ENCODE results near the gene ITM2C. TPM values are rescaled to one million over a fixed set of nuclear protein-coding genes. Genes with fewer than 3 reads are reported as not detected.

ITM2C gene
- total RNA-seq, 1 donor from 2014 or later: 25.3 TPM

DNA sequence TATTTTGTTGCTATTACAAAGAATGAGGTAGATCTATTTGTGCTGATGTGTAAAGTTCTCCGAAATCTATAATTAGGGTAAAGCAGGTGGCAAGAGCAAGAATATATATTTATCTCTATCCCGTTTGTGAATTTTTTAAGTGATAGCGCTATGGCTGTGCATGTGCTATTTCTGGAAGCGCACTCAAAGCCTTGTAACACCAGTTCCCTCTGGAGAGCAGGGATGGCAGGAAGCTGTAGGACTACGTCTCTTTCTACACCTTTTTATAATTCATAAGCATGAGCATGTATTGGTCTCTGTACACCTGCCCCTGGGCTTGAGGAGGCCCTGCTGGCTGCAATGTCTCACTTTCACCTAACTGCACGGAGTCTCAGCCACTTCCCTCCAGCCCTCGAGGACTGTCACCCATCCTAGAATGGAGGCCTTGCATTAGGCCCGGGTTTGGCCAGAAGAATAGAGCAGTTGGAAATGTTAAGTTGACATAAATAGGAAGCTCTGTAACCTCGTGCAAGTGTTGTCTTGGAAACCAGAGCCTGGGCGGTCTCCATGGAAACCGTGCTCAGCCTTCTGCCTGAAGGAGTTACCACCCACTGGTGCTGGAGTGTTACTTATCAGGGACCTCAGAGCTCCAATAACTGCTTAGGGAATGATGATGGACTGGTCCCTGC, 20.9 kb downstream of the ITM2C start:
- ATAC-seq (ENCODE audit: poor library complexity): peak; percentile 34
- DNase-seq: peak; percentile 46
- intact Hi-C loops (cut with DNase I): no loop called here

DNA sequence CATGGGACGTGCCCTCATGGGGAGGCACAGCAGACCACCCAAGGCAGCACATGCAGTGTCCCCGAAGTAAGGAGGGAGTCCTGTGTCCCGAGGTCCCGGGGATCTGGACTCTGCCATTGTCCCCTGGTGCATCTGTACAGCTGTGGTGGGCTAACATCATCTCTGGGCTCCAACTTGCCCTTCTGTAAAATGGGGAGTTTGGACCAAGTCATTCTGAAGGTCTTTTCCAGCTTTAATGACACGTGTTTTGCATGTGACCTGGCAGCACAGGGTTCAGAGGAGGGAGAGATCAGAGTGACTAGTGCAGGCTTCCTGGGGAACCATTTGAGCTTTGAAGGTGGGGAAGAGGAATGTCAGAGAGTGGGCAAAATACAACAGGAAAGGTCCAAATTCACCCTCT, 21.5 kb downstream of the ITM2C start:
- ATAC-seq (ENCODE audit: poor library complexity) (no peak), DNase-seq (peak; percentile 2)
- intact Hi-C loops (cut with DNase I): no loop called here

DNA sequence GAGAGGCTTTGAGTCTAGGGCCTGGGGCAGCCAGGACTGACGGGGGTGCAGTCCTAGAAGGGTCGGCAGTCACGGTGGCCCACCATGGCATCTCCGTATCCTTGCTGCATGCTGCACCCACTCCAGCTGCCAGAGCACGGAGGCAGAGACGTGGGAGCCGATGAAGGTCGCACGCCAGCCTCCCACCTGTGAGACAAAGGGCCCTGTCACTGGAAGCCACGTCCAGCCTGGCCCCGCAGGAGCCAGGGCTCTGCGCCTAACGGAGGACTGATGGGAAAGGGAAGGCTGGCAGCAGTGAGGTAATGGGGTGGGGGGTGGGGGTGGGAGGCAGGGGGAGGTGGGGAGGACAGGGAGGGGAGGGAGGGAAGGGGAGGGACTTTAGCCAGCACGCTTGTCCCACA, 21.9 kb downstream of the ITM2C start:
- peak; percentile 30 for DNase-seq
- no peak for ATAC-seq (ENCODE audit: poor library complexity)
- intact Hi-C loops (cut with DNase I): no loop called here

DNA sequence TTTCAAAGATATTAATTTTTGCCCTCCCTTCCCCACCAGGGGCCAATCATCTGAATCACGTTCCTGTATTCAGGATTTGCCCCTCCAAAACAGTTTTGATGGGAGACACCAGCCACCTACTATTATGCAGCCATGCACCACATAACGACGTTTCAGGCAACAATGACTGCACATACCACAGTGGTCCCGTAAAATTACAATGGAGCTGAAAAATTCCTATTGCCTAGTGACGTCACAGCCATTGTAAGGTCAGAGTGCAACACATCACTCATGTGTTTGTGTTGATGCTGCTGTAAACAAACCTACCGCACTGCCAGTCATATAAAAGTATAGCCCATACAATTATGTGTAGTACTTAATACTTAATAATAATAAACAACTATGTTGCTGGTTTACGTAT, 22.6 kb downstream of the ITM2C start:
- ATAC-seq (ENCODE audit: poor library complexity): no peak
- intact Hi-C loops (cut with DNase I): no loop called here
- no peak for DNase-seq

DNA sequence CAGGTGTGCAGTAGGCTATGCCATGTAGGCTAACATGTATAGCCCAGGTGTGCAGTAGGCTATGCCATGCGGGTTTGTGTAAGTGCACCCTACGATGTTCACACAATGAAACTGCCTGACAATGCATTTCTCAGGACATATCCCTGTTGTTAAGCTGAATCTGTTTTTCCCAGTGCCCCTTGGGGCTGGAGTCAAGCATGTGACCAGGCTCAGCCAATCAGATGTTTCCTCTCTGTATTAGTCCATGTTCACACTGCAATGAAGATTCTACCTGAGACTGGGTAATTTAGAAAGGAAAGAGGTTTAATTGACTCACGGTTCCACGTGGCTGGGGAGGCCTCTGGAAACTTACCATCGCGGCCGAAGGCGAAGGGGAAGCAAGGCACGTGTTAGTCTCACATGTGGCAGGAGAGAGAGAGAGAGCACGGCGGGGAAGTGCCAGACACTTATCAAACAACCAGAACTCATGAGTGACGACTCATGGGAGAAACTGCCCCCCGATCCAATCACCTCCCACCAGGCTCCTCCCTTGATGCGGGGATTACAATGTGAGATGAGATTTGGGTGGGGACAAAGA, 24.2 kb downstream of the ITM2C start:
- ATAC-seq (ENCODE audit: poor library complexity) (no peak), DNase-seq (peak; percentile 20)
- intact Hi-C loops (cut with DNase I): no loop called here

DNA sequence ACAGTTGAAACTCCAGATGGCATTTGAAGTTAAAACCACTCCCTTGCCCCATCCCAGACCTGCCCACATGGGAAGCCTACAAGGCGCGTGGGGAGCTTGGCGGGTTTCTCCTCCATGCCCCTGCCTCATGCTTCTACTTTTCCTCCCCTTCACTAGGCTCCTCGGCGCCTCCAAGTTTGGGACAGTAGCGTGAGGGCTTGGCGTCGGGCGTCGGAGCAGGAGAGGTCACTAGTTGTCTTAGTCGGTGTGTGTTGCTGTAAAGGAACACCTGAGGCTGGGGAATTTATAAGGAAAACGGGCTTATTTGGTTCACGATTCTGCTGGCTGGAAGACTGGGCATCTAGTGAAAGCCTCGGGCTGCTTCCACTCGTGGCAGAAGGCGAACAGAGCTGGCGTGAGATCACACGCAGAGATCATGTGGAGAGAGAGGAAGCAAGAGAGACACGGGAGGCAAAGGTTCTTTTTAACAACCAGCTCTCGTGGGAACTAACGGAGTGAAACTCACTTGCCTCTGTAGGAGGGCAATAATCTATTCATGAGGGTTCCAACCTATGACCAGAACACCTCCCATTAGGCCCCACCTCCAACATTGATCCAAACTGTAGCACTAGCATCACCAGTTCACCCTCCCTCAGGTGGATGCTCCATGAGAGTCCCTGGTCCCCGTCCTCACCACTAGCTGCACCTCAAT, 25.3 kb downstream of the ITM2C start:
- DNase-seq: peak; percentile 8
- no peak for ATAC-seq (ENCODE audit: poor library complexity)
- intact Hi-C loops (cut with DNase I): no loop called here

DNA sequence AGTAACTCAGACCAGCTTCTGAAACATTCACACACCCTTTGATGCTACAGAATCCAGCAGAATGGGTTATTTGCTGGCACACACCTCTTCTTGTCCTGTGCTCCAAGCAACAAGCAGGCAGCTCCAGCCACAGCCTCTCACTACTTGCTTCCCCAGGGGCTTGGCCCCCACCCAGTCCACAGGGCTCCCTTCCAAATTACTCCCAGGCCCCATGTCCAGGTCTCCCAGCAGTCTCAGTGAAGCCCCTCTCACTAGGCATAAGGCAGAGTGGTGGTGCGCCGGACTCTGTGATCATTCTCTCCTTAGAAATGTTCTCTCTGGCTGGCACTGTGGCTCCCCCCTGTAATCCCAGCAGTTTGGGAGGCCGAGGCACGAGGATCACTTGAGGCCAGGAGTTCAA, 25.9 kb downstream of the ITM2C start:
- intact Hi-C loops (cut with DNase I): no loop called here
- DNase-seq: peak; percentile 14
- no peak for ATAC-seq (ENCODE audit: poor library complexity)

DNA sequence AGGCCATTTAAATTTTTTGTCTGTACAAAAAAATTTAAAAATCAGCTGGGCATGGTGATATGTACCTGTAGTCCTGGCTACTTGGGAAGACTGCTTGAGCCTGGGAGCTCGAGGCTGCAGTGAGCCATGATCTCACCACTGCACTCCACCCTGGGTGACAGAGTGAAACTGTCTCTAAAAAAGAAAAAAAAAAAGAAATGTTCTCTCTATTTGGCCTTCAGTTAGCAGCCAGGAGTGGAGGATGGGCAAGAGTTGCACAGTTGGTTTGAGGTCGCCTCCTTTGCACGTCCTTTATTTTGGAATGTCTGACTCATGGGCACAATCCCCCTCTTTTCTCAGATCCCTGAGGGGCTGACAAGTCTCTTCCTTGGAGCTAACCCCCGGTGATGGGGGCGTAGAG, 26.3 kb downstream of the ITM2C start:
- DNase-seq (peak; percentile 0), ATAC-seq (ENCODE audit: poor library complexity) (no peak)
- intact Hi-C loops (cut with DNase I): no loop called here

DNA sequence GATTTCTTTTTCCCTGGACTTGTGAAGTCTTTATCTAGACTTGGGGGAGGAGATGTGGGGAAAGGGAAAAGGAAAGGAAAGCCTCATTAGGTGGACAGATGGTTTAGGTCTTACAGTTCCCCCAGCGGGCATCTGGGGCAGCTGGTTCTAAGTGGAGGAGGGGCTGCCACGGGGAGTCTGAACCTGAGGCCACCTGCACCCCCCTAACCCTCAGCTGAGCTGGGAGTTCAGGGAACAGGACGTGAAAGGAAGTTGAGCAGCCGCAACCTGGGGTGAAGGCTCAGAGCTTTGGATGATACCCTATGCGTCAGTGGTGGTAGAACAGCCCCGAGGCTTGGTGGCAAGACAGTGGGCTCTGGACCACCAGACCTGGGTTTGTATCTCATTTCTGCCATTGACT, 26.8 kb downstream of the ITM2C start:
- DNase-seq (peak; percentile 13), ATAC-seq (ENCODE audit: poor library complexity) (no peak)
- intact Hi-C loops (cut with DNase I): no loop called here

DNA sequence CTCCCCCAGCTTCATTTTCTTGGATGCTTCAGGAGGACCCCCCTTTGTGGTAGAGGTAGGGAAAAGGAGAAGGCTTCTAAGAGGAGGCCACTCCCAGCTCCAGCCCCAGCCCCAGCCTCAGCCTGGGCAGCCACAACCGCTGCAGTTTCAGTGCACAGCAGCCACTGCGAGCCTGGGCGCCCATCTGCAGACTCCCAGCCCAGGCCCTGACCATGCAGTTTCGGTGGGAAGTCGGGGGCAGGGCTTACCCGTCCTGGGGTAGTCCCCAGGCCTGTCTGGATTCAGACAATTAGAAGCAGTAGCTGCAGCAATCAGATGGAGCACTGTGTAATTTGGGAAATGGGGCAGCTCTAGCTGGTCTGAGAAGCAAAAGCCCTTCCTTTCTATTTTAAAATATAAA, 28.6 kb downstream of the ITM2C start:
- intact Hi-C loops (cut with DNase I): no loop called here
- no peak for ATAC-seq (ENCODE audit: poor library complexity)
- no peak for DNase-seq

DNA sequence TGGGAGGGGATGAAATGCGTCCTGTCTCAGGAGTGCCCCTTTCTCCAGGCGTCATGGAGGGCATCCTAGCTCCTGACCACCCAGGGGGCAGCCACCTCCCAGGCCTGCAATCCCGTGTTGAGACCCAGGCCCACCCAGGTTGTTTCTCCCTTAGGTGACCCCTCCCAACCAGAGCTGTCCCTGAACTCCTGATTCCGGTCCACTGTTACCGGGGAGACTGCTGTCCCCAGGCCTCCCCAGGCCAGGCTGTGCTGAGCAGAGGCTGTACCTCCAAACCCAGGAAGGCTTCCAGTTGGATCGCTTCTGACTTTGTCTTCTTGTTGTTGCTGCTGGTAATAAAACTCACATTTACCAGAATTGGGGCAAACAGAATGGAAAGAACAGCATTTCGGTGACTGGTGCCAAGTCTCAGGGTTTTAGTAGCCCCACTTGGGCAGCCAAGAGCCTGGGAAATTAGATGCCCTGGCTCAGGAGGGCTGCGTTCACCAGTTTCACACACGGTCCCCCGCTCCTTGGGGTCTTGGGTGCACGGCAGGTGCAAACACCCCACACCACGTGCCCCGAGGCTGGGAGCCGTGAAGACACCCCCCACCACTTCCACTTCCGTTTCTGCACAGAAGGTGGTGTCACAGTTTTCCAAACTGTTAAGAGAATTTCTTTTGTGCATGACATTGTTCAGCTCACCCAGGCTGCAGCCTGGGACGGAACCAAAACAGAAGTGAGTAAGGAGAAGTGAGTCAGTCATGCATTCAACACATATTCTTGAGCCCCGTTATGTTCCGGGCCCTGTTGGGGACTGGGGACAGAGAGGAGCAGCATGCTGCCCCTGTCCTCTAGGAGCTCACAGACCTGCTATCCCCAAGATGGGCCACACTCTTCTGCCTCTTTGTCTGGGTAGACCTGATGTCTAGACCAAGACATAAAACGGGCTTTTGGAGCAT, 29.4 kb downstream of the ITM2C start:
- ATAC-seq (ENCODE audit: poor library complexity): no peak
- DNase-seq: no peak
- intact Hi-C loops (cut with DNase I): no loop called here

DNA sequence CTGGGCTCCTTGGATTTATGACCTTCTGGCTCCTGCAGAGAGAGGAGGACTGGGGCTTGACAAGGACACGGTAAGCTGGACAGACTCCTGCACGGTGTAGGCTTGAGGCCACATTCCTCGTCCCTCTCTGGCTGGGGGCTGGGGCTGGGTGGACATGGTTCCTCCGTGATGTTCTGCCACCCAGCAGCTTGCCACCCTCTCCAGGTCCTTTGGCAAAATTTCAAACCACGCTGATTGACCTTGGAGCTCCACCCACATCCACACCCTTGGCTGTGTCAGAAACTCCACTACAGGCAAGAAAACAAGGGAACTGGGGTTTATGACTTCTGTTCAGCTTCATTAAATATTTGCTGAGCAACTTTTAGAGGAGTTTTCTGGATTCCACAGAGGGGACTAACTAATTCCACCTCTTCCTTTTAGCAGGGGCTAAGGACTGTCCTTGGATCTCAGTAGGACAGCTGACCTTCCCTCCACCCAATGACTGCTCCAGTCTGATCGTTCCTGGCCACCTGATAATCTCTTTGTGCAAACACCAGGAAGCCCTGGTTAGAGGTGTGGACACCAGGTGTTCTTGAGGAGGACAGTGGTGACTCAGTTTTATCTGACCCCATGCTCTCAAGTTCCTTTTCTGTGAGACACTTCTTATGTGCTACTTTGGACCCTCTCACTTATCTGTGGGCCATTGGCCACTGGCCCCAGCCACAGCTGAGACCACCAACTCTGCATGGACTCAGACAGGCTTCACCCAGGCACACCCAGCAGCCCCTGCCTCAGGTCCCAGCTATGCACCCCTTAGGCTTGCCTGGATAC, 31.0 kb downstream of the ITM2C start:
- intact Hi-C loops (cut with DNase I): no loop called here
- peak; percentile 15 for ATAC-seq (ENCODE audit: poor library complexity)
- no peak for DNase-seq

DNA sequence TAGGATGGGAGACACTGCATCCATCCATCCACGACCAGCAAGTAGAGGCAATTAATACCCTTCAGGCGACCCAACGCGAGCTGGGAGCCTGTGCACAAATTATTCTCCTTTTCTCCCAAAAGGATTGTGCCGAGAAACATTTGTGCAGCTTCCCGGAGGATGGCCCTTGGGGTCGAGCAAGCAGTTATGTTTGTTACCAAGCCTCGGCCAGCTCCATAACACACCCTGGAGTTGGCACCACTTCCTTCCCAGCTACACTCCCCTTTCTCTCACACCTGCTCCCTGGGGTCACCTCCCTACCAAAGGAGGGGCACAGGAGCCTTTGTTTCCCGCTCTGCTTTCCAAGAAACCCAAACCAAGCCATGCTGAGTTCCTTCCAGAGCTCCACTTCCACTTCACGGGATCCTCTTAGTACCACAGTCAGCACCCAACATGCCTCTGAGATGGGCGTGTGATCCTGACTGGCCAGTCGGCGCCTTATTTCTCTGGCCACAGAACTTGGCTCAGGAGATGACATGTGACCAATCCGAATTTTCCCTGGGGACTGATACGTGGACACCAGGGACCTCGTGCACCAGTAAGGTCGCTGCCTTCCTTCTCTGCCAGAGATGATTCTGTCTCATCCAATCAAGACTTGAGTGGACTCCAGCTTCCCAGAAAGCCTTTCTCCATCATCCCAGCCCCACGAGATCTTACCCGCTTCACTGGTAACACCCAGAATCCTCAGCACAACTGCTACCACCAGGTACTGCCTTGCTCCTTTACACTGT, 31.8 kb downstream of the ITM2C start:
- intact Hi-C loops (cut with DNase I): no loop called here
- ATAC-seq (ENCODE audit: poor library complexity) (no peak), DNase-seq (no peak)

DNA sequence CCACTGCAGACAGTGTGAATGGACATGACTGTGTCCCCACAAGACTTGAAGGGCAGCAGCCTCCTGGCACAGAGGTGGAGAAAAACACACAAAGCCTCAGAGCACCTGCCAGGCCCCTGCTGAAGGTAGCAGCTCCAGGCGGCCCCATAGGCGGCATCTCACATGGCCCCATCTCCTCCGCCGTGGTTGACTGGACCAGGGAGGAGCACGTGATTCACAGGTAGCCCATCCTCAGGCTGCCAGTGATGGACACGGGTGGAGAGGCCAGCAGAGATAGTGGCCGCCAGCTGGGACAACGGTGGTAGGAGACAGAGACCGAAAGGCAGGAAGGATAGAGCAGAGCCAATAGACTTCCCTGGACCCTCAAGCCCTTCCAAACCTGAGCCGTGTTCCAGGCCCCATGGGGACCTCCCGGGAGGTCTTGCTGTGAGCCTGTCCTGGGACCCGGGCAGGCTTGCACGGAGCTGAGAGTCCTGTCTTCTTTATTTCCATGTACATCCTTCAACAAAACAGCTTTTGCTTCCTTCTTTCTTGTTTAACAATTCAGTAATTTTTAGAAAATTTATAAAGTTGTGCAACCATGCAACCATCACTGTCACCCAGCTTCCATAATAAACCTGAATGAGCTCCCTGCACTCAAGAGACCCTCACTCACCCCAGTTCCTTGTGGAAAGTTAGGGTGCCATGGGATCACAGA, 33.4 kb downstream of the ITM2C start:
- ATAC-seq (ENCODE audit: poor library complexity): no peak
- no peak for DNase-seq
- intact Hi-C loops (cut with DNase I): no loop called here

DNA sequence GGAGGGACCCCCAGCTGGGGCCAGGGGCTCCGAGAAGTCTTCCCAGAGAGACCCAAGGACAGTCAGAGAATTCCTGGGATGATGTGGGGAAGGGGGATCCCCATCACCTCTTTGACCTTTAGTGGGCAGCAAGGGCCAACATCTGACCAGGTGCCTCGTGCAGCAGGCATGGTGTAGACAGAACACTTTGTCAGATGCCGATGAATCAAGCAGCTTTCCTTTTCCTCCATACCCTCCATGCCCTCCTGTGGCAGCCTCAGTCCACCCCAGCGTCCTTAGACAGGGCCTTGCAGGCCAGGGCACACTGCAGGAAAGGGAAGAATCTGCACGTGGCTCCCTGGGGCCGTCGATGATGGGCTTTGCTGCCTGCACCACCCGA, 34.0 kb downstream of the ITM2C start:
- intact Hi-C loops (cut with DNase I): no loop called here
- ATAC-seq (ENCODE audit: poor library complexity): no peak
- DNase-seq: no peak

DNA sequence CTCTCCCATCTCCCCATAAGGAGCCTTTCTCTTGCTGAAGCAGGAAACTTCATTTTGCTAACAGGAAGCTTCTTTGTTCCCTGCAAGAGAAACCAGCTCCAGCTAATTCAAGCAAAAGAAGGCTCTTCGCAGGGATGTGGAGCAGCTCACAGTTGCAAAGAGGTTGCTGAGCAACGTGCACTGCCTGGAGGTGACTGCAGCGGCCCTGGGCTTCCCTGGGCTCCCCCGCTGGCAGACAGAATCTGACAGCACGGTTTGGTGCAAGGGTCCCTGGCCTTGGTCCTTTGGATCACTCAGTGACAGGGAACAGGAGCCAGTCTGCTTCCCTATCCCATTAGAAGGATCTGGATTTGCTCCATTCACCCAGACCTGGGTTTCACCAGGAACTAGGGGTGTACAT, 34.5 kb downstream of the ITM2C start:
- intact Hi-C loops (cut with DNase I): no loop called here
- no peak for ATAC-seq (ENCODE audit: poor library complexity)
- DNase-seq: no peak

DNA sequence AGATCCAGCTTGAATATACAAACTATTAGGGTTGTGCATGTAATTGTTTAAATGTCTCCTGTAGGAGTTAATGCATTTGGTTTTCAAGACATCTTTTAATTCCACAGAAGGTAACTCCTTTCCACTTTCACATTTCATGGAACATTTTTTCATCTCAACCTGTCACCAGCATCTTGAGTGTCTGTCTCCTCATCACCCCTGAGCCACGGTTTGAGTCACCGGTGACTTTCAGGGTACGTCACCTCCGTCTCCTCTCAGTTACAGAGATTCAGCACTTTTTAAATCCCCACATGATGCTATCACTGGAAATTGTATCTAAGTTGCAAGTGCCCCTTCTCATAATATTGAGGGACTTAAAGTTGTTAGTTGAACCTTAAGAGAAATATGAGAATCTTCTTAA, 35.0 kb downstream of the ITM2C start:
- DNase-seq (no peak), ATAC-seq (ENCODE audit: poor library complexity) (no peak)
- intact Hi-C loops (cut with DNase I): no loop called here
